PC-3 (cell line): ENCODE data around the gene CAMSAP1. TPM values are rescaled to one million over a fixed set of nuclear protein-coding genes. Genes with fewer than 3 reads are reported as not detected.
"Not testable (repeated sequence)": the region's sequence is repeated elsewhere in the genome, so short reads cannot be mapped to it uniquely, and the experiment has no call there.

ENCODE experiments used
- ATAC-seq: fragments of 200-7000 bp; cut with Tn5 transposase; 2 replicates; pipeline ENCODE4 v1.9.1; 2020; ENCODE audit warnings: mild to moderate bottlenecking, moderate library complexity
- BruUV-seq: library from RNA; stranded (reverse); fragments of 400-500 nt; replicated peaks from 2 replicates; lab custom pipeline; 2021; lab: Mats Ljungman, UMichigan
- CTCF ChIA-PET: fragments of 300-600 bp; sonication (Branson Sonifier 250); formaldehyde crosslinking; loops from one replicate; lab custom pipeline; 2022; ENCODE audit warnings: antibody characterized with exemption; lab: Charles Lee
- POLR2A ChIA-PET: fragments of 300-600 bp; sonication (Branson Sonifier 250); formaldehyde crosslinking; loops from one replicate; lab custom pipeline; 2022; ENCODE audit warnings: antibody characterized with exemption; ENCODE audit not compliant: unreplicated experiment; lab: Charles Lee
- DNase-seq: peaks from one replicate; pipeline ENCODE4 v3.0.0-alpha.2; 2015
- H2AFZ ChIP-seq: fragments of 300-600 bp; sonication (generic); 2 replicates; pipeline ENCODE4 v1.6.0; 2016; ENCODE audit warnings: antibody characterized with exemption, low read length
- H3F3A ChIP-seq: fragments of 300-600 bp; sonication (generic); one replicate; pipeline ENCODE4 v1.6.0; 2017; ENCODE audit warnings: antibody characterized with exemption, low read length, control low read depth, mild to moderate bottlenecking; ENCODE audit not compliant: unreplicated experiment
- H3K27ac ChIP-seq: fragments of 300-600 bp; sonication (generic); 2 replicates; pipeline ENCODE4 v1.5.1; 2016; ENCODE audit warnings: mild to moderate bottlenecking, low read length
- H3K27me3 ChIP-seq: fragments of 300-600 bp; sonication (generic); 2 replicates; pipeline ENCODE4 v1.6.1; 2016; ENCODE audit warnings: low read length, mixed read lengths
- H3K36me3 ChIP-seq: fragments of 300-600 bp; sonication (generic); 2 replicates; pipeline ENCODE4 v1.6.1; 2016; ENCODE audit warnings: low read depth, mixed run types, low read length, mixed read lengths
- H3K4me1 ChIP-seq: fragments of 300-600 bp; sonication (generic); 2 replicates; pipeline ENCODE4 v1.5.1; 2016; ENCODE audit warnings: low read length; ENCODE audit not compliant: insufficient read depth
- H3K4me2 ChIP-seq: fragments of 300-600 bp; sonication (generic); 2 replicates; pipeline ENCODE4 v1.6.0; 2016; ENCODE audit warnings: low read length
- H3K4me3 ChIP-seq: fragments of 300-600 bp; sonication (generic); 2 replicates; pipeline ENCODE4 v1.5.1; 2016; ENCODE audit warnings: mild to moderate bottlenecking, low read length, mixed read lengths
- H3K79me2 ChIP-seq: fragments of 300-600 bp; sonication (generic); 2 replicates; pipeline ENCODE4 v1.6.1; 2017; ENCODE audit warnings: low read length, mixed read lengths
- H3K9ac ChIP-seq: fragments of 300-600 bp; sonication (generic); 2 replicates; pipeline ENCODE4 v1.6.0; 2016; ENCODE audit warnings: mild to moderate bottlenecking, low read length
- H3K9me2 ChIP-seq: fragments of 300-600 bp; sonication (generic); replicated peaks from 2 replicates; pipeline ENCODE4 v1.6.1; 2016; ENCODE audit warnings: mixed run types, low read length, mixed read lengths
- H3K9me3 ChIP-seq: fragments of 300-600 bp; sonication (generic); 2 replicates; pipeline ENCODE4 v1.6.1; 2016; ENCODE audit warnings: low read length, mixed read lengths
- H4K20me1 ChIP-seq: fragments of 300-600 bp; sonication (generic); 2 replicates; pipeline ENCODE4 v1.6.1; 2016; ENCODE audit warnings: low read length, mixed read lengths
- CTCF ChIP-seq: fragments of 300-600 bp; sonication (generic); conservative IDR thresholded peaks from 2 replicates; pipeline ENCODE4 v1.5.1; 2017; ENCODE audit warnings: antibody characterized with exemption, low read depth, mild to moderate bottlenecking, low read length
- EZH2 ChIP-seq: fragments of 300-600 bp; sonication (generic); IDR thresholded peaks from one replicate; pipeline ENCODE4 v1.6.1; 2017; ENCODE audit warnings: antibody characterized with exemption, mild to moderate bottlenecking, low read length; ENCODE audit not compliant: unreplicated experiment
- EZH2phosphoT487 ChIP-seq: fragments of 300-600 bp; sonication (generic); IDR thresholded peaks from 2 replicates; pipeline ENCODE4 v1.6.1; 2018; ENCODE audit warnings: mild to moderate bottlenecking, antibody characterized with exemption, low read length, borderline replicate concordance
- intact Hi-C: fragments of 100-400 bp; cut with micrococcal nuclease; formaldehyde crosslinking; loops from 2 replicates; pipeline ENCODE4 v1.9.0; 2023
- total RNA-seq: library from RNA; depleted of rRNA; stranded (reverse); fragments of >200 nt; gene quantifications from 2 replicates; pipeline ENCODE4 v1.2.3, GENCODE V29; 2014

CAMSAP1 gene
- total RNA-seq, 1 experiment from 2014 or later = 16.4 TPM

- ChIA-PET POLR2A (interaction anchor here (0.6 kb wide), 1 partner anchor 45 kb away, joined by 4 read pairs; the partner anchor contains the start of gene CAMSAP1), CTCF (no interaction called here)
- H3K36me3 ChIP-seq = no peaks in the 10 kb centered on the region; the same call in 1 of the 2 replicates
- H3K79me2 ChIP-seq = peaks cover 23% of the 10 kb centered on the region
- H3K27me3 ChIP-seq = no peaks in the 10 kb centered on the region
- H3K9me2 ChIP-seq = no peaks in the 10 kb centered on the region
- H3K4me2 ChIP-seq = peak overlapping the region; percentile 74
- H3K9me3 ChIP-seq = no peaks in the 10 kb centered on the region
- H3K27ac ChIP-seq = peak overlapping the region; percentile 91
- H3K4me1 ChIP-seq = peaks cover 11% of the 10 kb centered on the region
- TF ChIP-seq EZH2 (no peak), CTCF (no peak), EZH2phosphoT487 (no peak)
- peak; percentile 85 for DNase-seq
- H2AFZ ChIP-seq = peak overlapping the region; percentile 72
- peak overlapping the region; percentile 57 for H3K9ac ChIP-seq
- no peaks in the 10 kb centered on the region for H4K20me1 ChIP-seq
- ATAC-seq = peak; percentile 99
- H3K4me3 ChIP-seq = peak overlapping the region; percentile 30; the same call in 1 of the 2 replicates
- H3F3A ChIP-seq = peaks cover 5% of the 10 kb centered on the region
- intact Hi-C loops = loop anchor here (2.0 kb wide), 1 partner anchor 25 kb away; no protein-coding TSS in a partner anchor
- BruUV-seq = no TSS peak
Observed at GRCh38 chr9:135951889-135952663, 44.7 kb upstream of the CAMSAP1 start.

GRCh38 chr9:135951310-135951709, 44.0 kb upstream of the CAMSAP1 start:
- H3K9me2 ChIP-seq, H3K4me3 ChIP-seq, H3K36me3 ChIP-seq, POLR2A ChIA-PET, intact Hi-C loops, H3K9ac ChIP-seq, DNase-seq, H4K20me1 ChIP-seq, H2AFZ ChIP-seq, BruUV-seq, ATAC-seq, H3K27me3 ChIP-seq, H3F3A ChIP-seq, H3K9me3 ChIP-seq, CTCF ChIA-PET: not testable (repeated sequence)
- peaks cover 11% of the 10 kb centered on the region for H3K4me1 ChIP-seq
- peaks cover 15% of the 10 kb centered on the region for H3K79me2 ChIP-seq
- peak overlapping the region; percentile 91 for H3K27ac ChIP-seq
- H3K4me2 ChIP-seq = 0 out of 2 replicates have a peak overlapping the region, but pooled peaks have one; percentile 74

GRCh38 chr9:135950841-135951240, 43.5 kb upstream of the CAMSAP1 start:
- BruUV-seq, CTCF ChIA-PET, H3K27ac ChIP-seq, H3K27me3 ChIP-seq, H3F3A ChIP-seq, H4K20me1 ChIP-seq, ATAC-seq, H3K4me2 ChIP-seq, H3K9me2 ChIP-seq, H2AFZ ChIP-seq, H3K4me3 ChIP-seq, H3K9ac ChIP-seq, POLR2A ChIA-PET, DNase-seq, H3K9me3 ChIP-seq, H3K36me3 ChIP-seq, intact Hi-C loops: not testable (repeated sequence)
- H3K79me2 ChIP-seq = peaks cover 10% of the 10 kb centered on the region
- peaks cover 11% of the 10 kb centered on the region for H3K4me1 ChIP-seq
